OCI-LY1 (cell line): ENCODE data around the gene LSP1.

Source experiments
- EZH2 ChIP-seq: fragments of 200-600 bp; sonication (generic), shearing (Covaris generic); IDR thresholded peaks from 2 replicates; pipeline ENCODE4 v1.8.0; 2017; ENCODE audit warnings: borderline replicate concordance, mixed run types, mild to moderate bottlenecking, antibody characterized with exemption, low read length, moderate library complexity, mixed read lengths
- TF ChIP-seq, protein P1 (sequence below): fragments of 200-600 bp; sonication (generic), shearing (Covaris generic); IDR thresholded peaks from 2 replicates; pipeline ENCODE4 v1.5.1; 2017; ENCODE audit warnings: mild to moderate bottlenecking, antibody characterized with exemption, low read length, moderate library complexity, mixed read lengths

DNA sequence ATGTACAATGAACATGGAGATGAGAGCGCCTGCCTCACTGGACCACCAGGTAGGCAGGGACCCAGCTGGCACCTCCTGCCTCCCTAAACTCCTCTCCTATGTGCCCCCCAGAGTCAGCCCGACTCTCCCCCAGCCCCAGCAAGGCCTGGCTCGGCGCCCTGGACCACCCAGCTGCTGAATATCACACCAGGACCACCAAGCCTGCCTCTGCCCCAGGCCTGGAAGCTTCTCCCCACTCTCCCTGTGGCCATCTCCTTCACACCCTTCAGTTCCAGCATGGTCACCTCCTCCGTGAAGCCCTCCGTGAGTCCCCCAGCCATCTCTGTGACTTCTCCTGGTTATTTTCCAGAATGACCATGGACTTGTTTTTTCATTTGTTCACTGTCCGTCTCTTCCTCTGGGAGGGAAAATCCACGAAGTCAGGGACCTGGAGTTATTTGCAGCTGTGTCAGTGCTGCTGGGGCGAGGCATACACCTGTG, 6.4 kb upstream of the LSP1 start:
- TF ChIP-seq, protein P1, sequence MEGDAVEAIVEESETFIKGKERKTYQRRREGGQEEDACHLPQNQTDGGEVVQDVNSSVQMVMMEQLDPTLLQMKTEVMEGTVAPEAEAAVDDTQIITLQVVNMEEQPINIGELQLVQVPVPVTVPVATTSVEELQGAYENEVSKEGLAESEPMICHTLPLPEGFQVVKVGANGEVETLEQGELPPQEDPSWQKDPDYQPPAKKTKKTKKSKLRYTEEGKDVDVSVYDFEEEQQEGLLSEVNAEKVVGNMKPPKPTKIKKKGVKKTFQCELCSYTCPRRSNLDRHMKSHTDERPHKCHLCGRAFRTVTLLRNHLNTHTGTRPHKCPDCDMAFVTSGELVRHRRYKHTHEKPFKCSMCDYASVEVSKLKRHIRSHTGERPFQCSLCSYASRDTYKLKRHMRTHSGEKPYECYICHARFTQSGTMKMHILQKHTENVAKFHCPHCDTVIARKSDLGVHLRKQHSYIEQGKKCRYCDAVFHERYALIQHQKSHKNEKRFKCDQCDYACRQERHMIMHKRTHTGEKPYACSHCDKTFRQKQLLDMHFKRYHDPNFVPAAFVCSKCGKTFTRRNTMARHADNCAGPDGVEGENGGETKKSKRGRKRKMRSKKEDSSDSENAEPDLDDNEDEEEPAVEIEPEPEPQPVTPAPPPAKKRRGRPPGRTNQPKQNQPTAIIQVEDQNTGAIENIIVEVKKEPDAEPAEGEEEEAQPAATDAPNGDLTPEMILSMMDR, result no peak
- no peak for TF ChIP-seq EZH2
